ENCODE data around the gene TNNC1. TPM values are rescaled to one million over a fixed set of nuclear protein-coding genes. Genes with fewer than 3 reads are reported as not detected.
A peak's percentile ranks its signal among the peaks of the same experiment; 100 is the strongest.

Gene TNNC1
- total and polyA plus RNA-seq, 8 donors: 0.40 to 6.3 (median 1.5) TPM

GRCh38 chr3:52489453-52489852 lies 35.6 kb upstream of the TNNC1 start:
- no peak for TF ChIP-seq CTCF (IDR thresholded peaks at IDR 0.05)
- no peak overlapping the region for H3K4me3 ChIP-seq
- DNase-seq: peak in 1 of 6 donors; percentile 54
- no peak for ATAC-seq
- no peak for FAIRE-seq
- no peaks in the 10 kb centered on the region for H3K9me3 ChIP-seq
- H3K36me3 ChIP-seq: peaks cover 3 to 53% (median 4%) of the 10 kb centered on the region in 3 donors
- no peaks in the 10 kb centered on the region for H3K27me3 ChIP-seq
- H3K4me1 ChIP-seq: no peaks in the 10 kb centered on the region
- intact Hi-C loops (cut with DNase I): no loop called here
- no peak overlapping the region for H3K27ac ChIP-seq
- WGBS, 2 donors: 94 to 95% methylated on average over 16 to 18 of the region's 18 CpGs

- ATAC-seq (no peak), DNase-seq (peak in 1 of 6 donors; percentile 51), FAIRE-seq (no peak)
- Histone ChIP-seq H3K4me1 (no peaks in the 10 kb centered on the region), H3K4me3 (no peak overlapping the region), H3K36me3 (peaks cover 3 to 53% (median 4%) of the 10 kb centered on the region in 3 donors), H3K27me3 (no peaks in the 10 kb centered on the region), H3K9me3 (no peaks in the 10 kb centered on the region), H3K27ac (no peak overlapping the region)
- TF ChIP-seq CTCF (IDR thresholded peaks at IDR 0.05): no peak
- intact Hi-C loops (cut with DNase I): no loop called here
- WGBS, 2 donors: 79 to 85% methylated on average over 3 of the region's 3 CpGs
Measured at GRCh38 chr3:52488746-52489145, 34.9 kb upstream of the TNNC1 start.

- H3K27ac ChIP-seq: no peak overlapping the region
- ATAC-seq (no peak), DNase-seq (peak in 2 of 6 donors; percentile 19 to 72), FAIRE-seq (no peak)
- H3K9me3 ChIP-seq: no peaks in the 10 kb centered on the region
- no peak overlapping the region for H3K4me3 ChIP-seq
- H3K27me3 ChIP-seq: no peaks in the 10 kb centered on the region
- WGBS, 2 donors: 95% methylated on average over 59 of the region's 59 CpGs
- no peak for TF ChIP-seq CTCF (IDR thresholded peaks at IDR 0.05)
- peaks cover 3 to 53% (median 4%) of the 10 kb centered on the region in 3 donors for H3K36me3 ChIP-seq
- intact Hi-C loops (cut with DNase I): no loop called here
- no peaks in the 10 kb centered on the region for H3K4me1 ChIP-seq
Measured at GRCh38 chr3:52487788-52488691, 34.2 kb upstream of the TNNC1 start.

- FAIRE-seq (no peak), ATAC-seq (no peak), DNase-seq (peak in 2 of 6 donors; percentile 17 to 54)
- Histone ChIP-seq H3K4me1 (no peaks in the 10 kb centered on the region), H3K4me3 (no peak overlapping the region), H3K27me3 (no peaks in the 10 kb centered on the region), H3K27ac (no peak overlapping the region), H3K36me3 (peaks cover under 1 to 53% (median 1%) of the 10 kb centered on the region in 3 donors), H3K9me3 (no peaks in the 10 kb centered on the region)
- intact Hi-C loops (cut with DNase I): no loop called here
- no peak for TF ChIP-seq CTCF (IDR thresholded peaks at IDR 0.05)
- WGBS, 2 donors: 94% methylated on average over 31 of the region's 31 CpGs
Measured at GRCh38 chr3:52487050-52487787, 33.4 kb upstream of the TNNC1 start.
